H9 (cell line): ENCODE results near the gene KRT86. TPM values are rescaled to one million over a fixed set of nuclear protein-coding genes. Genes with fewer than 3 reads are reported as not detected.

Experiments used
- DNase-seq: peaks from one replicate; pipeline ENCODE4 v3.0.0-alpha.2; 2017
- H2AFZ ChIP-seq: one replicate; pipeline ENCODE4 v1.6.1; 2013; ENCODE audit warnings: mild to moderate bottlenecking, low read length, control low read depth, moderate library complexity
- H2AK5ac ChIP-seq: 2 replicates; pipeline ENCODE4 v1.6.1; 2013; ENCODE audit warnings: low read length, control low read depth, mixed read lengths; ENCODE audit not compliant: insufficient read length
- H2BK120ac ChIP-seq: one replicate; pipeline ENCODE4 v1.6.1; 2013; ENCODE audit warnings: low read depth, mild to moderate bottlenecking, low read length, control low read depth, inconsistent platforms; ENCODE audit not compliant: poor library complexity, severe bottlenecking
- H2BK12ac ChIP-seq: 2 replicates; pipeline ENCODE4 v1.6.1; 2013; ENCODE audit warnings: low read length, control low read depth, mixed read lengths, low read depth; ENCODE audit not compliant: insufficient read length
- H2BK15ac ChIP-seq: 2 replicates; pipeline ENCODE4 v1.6.1; 2013; ENCODE audit warnings: low read depth, low read length, control low read depth
- H2BK20ac ChIP-seq: one replicate; pipeline ENCODE4 v1.6.1; 2013; ENCODE audit warnings: low read depth, mild to moderate bottlenecking, low read length, control low read depth, inconsistent platforms; ENCODE audit not compliant: poor library complexity, severe bottlenecking
- H2BK5ac ChIP-seq: 2 replicates; pipeline ENCODE4 v1.6.1; 2013; ENCODE audit warnings: low read length, control low read depth, mixed read lengths; ENCODE audit not compliant: insufficient read length
- H3K14ac ChIP-seq: 2 replicates; pipeline ENCODE4 v1.6.1; 2013; ENCODE audit warnings: low read length, control low read depth; ENCODE audit not compliant: insufficient read depth
- H3K18ac ChIP-seq: 2 replicates; pipeline ENCODE4 v1.6.1; 2013; ENCODE audit warnings: low read depth, mild to moderate bottlenecking, mixed read lengths, low read length, control low read depth; ENCODE audit not compliant: insufficient read length
- H3K23ac ChIP-seq: 2 replicates; pipeline ENCODE4 v1.6.1; 2013; ENCODE audit warnings: low read length, control low read depth, mixed read lengths, low read depth; ENCODE audit not compliant: insufficient read length
- H3K23me2 ChIP-seq: 2 replicates; pipeline ENCODE4 v1.6.1; 2013; ENCODE audit warnings: low read depth, mild to moderate bottlenecking, mixed read lengths, low read length, control low read depth; ENCODE audit not compliant: insufficient read length, poor library complexity, severe bottlenecking
- H3K27ac ChIP-seq: 2 replicates; pipeline ENCODE4 v1.5.1; 2013; ENCODE audit warnings: low read length, control low read depth, mixed read lengths, low read depth; ENCODE audit not compliant: insufficient read length
- H3K27me3 ChIP-seq: 2 replicates; pipeline ENCODE4 v1.6.1; 2013; ENCODE audit warnings: low read length, control low read depth, inconsistent platforms; ENCODE audit not compliant: insufficient read depth
- H3K4ac ChIP-seq: 2 replicates; pipeline ENCODE4 v1.6.1; 2013; ENCODE audit warnings: low read depth, mild to moderate bottlenecking, control low read depth, inconsistent platforms, low read length, moderate library complexity
- H3K4me1 ChIP-seq: 2 replicates; pipeline ENCODE4 v1.6.1; 2013; ENCODE audit warnings: low read length, control low read depth, inconsistent platforms; ENCODE audit not compliant: insufficient read depth
- H3K4me2 ChIP-seq: 2 replicates; pipeline ENCODE4 v1.6.1; 2013; ENCODE audit warnings: low read length, control low read depth, mixed read lengths; ENCODE audit not compliant: insufficient read length, insufficient read depth
- H3K56ac ChIP-seq: 2 replicates; pipeline ENCODE4 v1.6.1; 2013; ENCODE audit warnings: low read depth, mild to moderate bottlenecking, mixed read lengths, low read length, control low read depth; ENCODE audit not compliant: insufficient read length
- H3K79me1 ChIP-seq: 2 replicates; pipeline ENCODE4 v1.6.1; 2013; ENCODE audit warnings: low read depth, mild to moderate bottlenecking, moderate library complexity, low read length, control low read depth, inconsistent platforms; ENCODE audit not compliant: insufficient read depth, poor library complexity, severe bottlenecking
- H3K79me2 ChIP-seq: 2 replicates; pipeline ENCODE4 v1.6.1; 2013; ENCODE audit warnings: low read length, control low read depth, inconsistent platforms; ENCODE audit not compliant: insufficient read depth
- H3K9ac ChIP-seq: 2 replicates; pipeline ENCODE4 v1.6.1; 2013; ENCODE audit warnings: low read length, control low read depth, mixed read lengths; ENCODE audit not compliant: insufficient read length; ENCODE audit errors: extremely low read depth
- H3K9me3 ChIP-seq: one replicate; pipeline ENCODE4 v1.6.1; 2013; ENCODE audit warnings: low read depth, low read length, inconsistent platforms; ENCODE audit not compliant: control insufficient read depth
- H3T11ph ChIP-seq: one replicate; pipeline ENCODE4 v1.6.1; 2013; ENCODE audit warnings: mild to moderate bottlenecking, low read length, control low read depth, inconsistent platforms
- H4K20me1 ChIP-seq: one replicate; pipeline ENCODE4 v1.6.1; 2013; ENCODE audit not compliant: control insufficient read depth, insufficient read length, insufficient read depth
- H4K5ac ChIP-seq: 2 replicates; pipeline ENCODE4 v1.6.1; 2013; ENCODE audit warnings: low read depth, mild to moderate bottlenecking, mixed read lengths, low read length, control low read depth; ENCODE audit not compliant: insufficient read length
- H4K8ac ChIP-seq: replicated peaks from 2 replicates; pipeline ENCODE4 v1.6.1; 2013; ENCODE audit warnings: low read length, control low read depth, mixed read lengths, low read depth; ENCODE audit not compliant: insufficient read length
- H4K91ac ChIP-seq: 2 replicates; pipeline ENCODE4 v1.6.1; 2013; ENCODE audit warnings: low read depth, mild to moderate bottlenecking, moderate library complexity, mixed read lengths, low read length, control low read depth; ENCODE audit not compliant: insufficient read length
- H3K27ac Mint-ChIP-seq, 3 experiments: 2 replicates in 2 of 3; 3 replicates in 1 of 3; pipeline ENCODE4 v1.8.0; 2020 to 2021; ENCODE audit warnings: mixed read lengths in 3 of 3, mild to moderate bottlenecking in 1 of 3, moderate library complexity in 1 of 3
- H3K27me3 Mint-ChIP-seq: 2 replicates; pipeline ENCODE4 v1.8.0; 2021; ENCODE audit warnings: low read depth, mild to moderate bottlenecking, moderate library complexity, mixed read lengths
- H3K36me3 Mint-ChIP-seq, 3 experiments: 2 replicates in 2 of 3; 3 replicates in 1 of 3; pipeline ENCODE4 v1.8.0; 2020 to 2021; ENCODE audit warnings: low read depth in 3 of 3, mixed read lengths in 3 of 3; ENCODE audit not compliant: insufficient read depth in 1 of 3
- H3K4me1 Mint-ChIP-seq, 2 experiments: 2 replicates each; pipeline ENCODE4 v1.8.0; 2020; ENCODE audit warnings: mixed read lengths in 2 of 2
- H3K4me3 Mint-ChIP-seq, 2 experiments: 2 replicates in 1 of 2; 3 replicates in 1 of 2; pipeline ENCODE4 v1.8.0; 2020 to 2021; ENCODE audit warnings: mild to moderate bottlenecking in 2 of 2, mixed read lengths in 2 of 2, moderate library complexity in 1 of 2
- H3K9me3 Mint-ChIP-seq, 2 experiments: 2 replicates in 1 of 2; 3 replicates in 1 of 2; pipeline ENCODE4 v1.8.0; 2020; ENCODE audit warnings: mild to moderate bottlenecking in 2 of 2, mixed read lengths in 2 of 2, moderate library complexity in 1 of 2
- WGBS: extraction: QIAGEN DNeasy Blood & Tissue Kit; methylation state at CpG from one replicate; pipeline ENCODE4 v1.1.7; 2013; ENCODE audit warnings: missing lambda C conversion rate, low lambda C conversion rate, mixed read lengths; ENCODE audit not compliant: insufficient read length; ENCODE audit errors: extremely low coverage; 5-methylcytosine and 5-hydroxymethylcytosine counted together
- total RNA-seq: library from RNA; stranded (reverse); gene quantifications from 2 replicates; pipeline ENCODE4 v1.2.1, GENCODE V29; 2021
- TF ChIP-seq, protein P1 (sequence below): fragments of 200-600 bp; sonication (generic); conservative IDR thresholded peaks from 3 replicates; pipeline ENCODE4 v1.8.0; 2021; ENCODE audit warnings: antibody characterized with exemption, mild to moderate bottlenecking

Gene KRT86
- total RNA-seq, 1 experiment from 2014 or later, result not detected

DNA sequence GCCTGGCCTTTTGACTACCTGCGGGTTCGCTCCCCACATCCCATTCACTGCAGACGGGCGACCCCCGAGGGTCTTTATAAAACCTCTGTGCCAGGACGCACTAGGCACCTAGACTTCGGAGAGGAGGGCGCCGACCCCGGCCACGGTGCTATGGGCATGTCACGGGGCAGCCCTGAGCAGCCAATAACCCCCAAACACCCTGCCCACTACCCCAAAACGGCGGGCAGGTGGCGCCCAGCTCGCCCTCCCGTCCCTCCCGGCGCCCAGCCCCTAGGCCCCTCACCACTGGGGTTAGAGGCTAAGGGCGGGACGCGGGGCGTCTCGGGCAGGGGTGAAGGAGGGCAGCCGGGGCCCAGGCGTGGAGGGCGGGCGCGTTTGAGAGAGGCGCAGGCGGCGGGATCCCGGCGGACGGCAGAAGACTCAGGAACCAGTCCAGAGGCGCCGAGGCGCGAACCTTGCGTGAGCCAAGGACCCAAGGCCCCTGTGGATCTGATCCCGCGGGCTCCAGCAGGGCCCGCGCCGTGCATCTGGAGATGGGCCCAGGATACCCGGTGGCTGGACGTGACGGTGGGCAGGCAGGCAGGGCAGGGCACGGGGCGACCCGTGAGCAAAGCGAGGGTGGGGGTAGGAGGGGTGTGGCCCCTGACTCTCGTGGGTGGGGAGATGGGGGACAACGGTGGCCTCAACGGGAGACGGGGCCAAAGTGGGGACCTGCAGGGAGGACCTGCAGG, 81.8 kb downstream of the KRT86 start:
- no peak overlapping the region for H2BK20ac ChIP-seq
- H3K23ac ChIP-seq, result no peak overlapping the region
- no peak overlapping the region for H2BK5ac ChIP-seq
- no peaks in the 10 kb centered on the region for H3K79me2 ChIP-seq
- WGBS, result no CpG with 5 or more reads among the region's 56 CpGs
- no peaks in the 10 kb centered on the region; a peak in 1 of 5 replicates for H3K9me3 Mint-ChIP-seq
- no peak overlapping the region for H4K8ac ChIP-seq
- no peaks in the 10 kb centered on the region for H3K27me3 ChIP-seq
- peaks cover 8% of the 10 kb centered on the region; the same call in 1 of the 2 replicates for H3K27me3 Mint-ChIP-seq
- no peak overlapping the region for H3K4ac ChIP-seq
- H2AK5ac ChIP-seq, result no peak overlapping the region
- no peaks in the 10 kb centered on the region for H3K79me1 ChIP-seq
- H3K23me2 ChIP-seq, result no peaks in the 10 kb centered on the region
- H3K18ac ChIP-seq, result no peak overlapping the region
- no peak overlapping the region for H4K5ac ChIP-seq
- H3K27ac Mint-ChIP-seq, result no peak overlapping the region
- H3K4me2 ChIP-seq, result no peak overlapping the region
- H3K56ac ChIP-seq, result no peak overlapping the region
- H3K9ac ChIP-seq, result no peak overlapping the region
- TF ChIP-seq, protein P1, sequence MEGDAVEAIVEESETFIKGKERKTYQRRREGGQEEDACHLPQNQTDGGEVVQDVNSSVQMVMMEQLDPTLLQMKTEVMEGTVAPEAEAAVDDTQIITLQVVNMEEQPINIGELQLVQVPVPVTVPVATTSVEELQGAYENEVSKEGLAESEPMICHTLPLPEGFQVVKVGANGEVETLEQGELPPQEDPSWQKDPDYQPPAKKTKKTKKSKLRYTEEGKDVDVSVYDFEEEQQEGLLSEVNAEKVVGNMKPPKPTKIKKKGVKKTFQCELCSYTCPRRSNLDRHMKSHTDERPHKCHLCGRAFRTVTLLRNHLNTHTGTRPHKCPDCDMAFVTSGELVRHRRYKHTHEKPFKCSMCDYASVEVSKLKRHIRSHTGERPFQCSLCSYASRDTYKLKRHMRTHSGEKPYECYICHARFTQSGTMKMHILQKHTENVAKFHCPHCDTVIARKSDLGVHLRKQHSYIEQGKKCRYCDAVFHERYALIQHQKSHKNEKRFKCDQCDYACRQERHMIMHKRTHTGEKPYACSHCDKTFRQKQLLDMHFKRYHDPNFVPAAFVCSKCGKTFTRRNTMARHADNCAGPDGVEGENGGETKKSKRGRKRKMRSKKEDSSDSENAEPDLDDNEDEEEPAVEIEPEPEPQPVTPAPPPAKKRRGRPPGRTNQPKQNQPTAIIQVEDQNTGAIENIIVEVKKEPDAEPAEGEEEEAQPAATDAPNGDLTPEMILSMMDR, result no peak
- no peak overlapping the region for H2BK15ac ChIP-seq
- no peak overlapping the region for H2AFZ ChIP-seq
- H4K91ac ChIP-seq, result no peak overlapping the region
- H3K27ac ChIP-seq, result no peak overlapping the region
- H2BK12ac ChIP-seq, result no peak overlapping the region
- no peaks in the 10 kb centered on the region for H4K20me1 ChIP-seq
- no peak overlapping the region for H2BK120ac ChIP-seq
- no peaks in the 10 kb centered on the region for H3K4me1 ChIP-seq
- no peak for DNase-seq
- H3K4me3 Mint-ChIP-seq, result no peak overlapping the region
- H3K4me1 Mint-ChIP-seq, result peaks cover 13 to 18% of the 10 kb centered on the region in 2 experiments
- no peaks in the 10 kb centered on the region for H3K36me3 Mint-ChIP-seq
- no peak overlapping the region for H3K14ac ChIP-seq
- no peak overlapping the region for H3T11ph ChIP-seq
- H3K9me3 ChIP-seq, result no peaks in the 10 kb centered on the region
